K562 (cell line): ENCODE data around the gene BCKDK. TPM values are rescaled to one million over a fixed set of nuclear protein-coding genes. Genes with fewer than 3 reads are reported as not detected.

ENCODE experiments used
- ATAC-seq: fragments of 200-7000 bp; cut with Tn5 transposase; 3 replicates; pipeline ENCODE4 v1.9.1; 2020; ENCODE audit warnings: moderate library complexity
- BruUV-seq: library from RNA; stranded (reverse); fragments of 400-500 nt; replicated peaks from 2 replicates; lab custom pipeline; 2021; lab: Mats Ljungman, UMichigan
- CTCF ChIA-PET: fragments of 300-600 bp; formaldehyde crosslinking; extraction: SDS; loops from one replicate; lab custom pipeline; 2021; ENCODE audit warnings: low intra/inter-chr PET ratio; lab: Yijun Ruan, JAX
- POLR2A ChIA-PET: fragments of 300-600, 350-650 bp; sonication (Branson Sonifier 250); formaldehyde crosslinking; extraction: SDS; loops from one replicate; lab custom pipeline; 2021; ENCODE audit warnings: antibody characterized with exemption, inconsistent platforms; lab: Yijun Ruan, JAX
- DNase-seq, 4 experiments: peaks; one replicate each; pipeline versions ENCODE4 v3.0.0 to v3.0.0-alpha.2; 2011 to 2018; ENCODE audit warnings: low spot score in 3 of 4, mixed read lengths in 3 of 4; ENCODE audit errors: extremely low read depth in 1 of 4
- FAIRE-seq: peaks from 2 replicates; lab custom pipeline; 2011; peaks lifted over from hg19 to GRCh38; lab: Jason Lieb, UNC
- H2AFZ ChIP-seq: 2 replicates; pipeline ENCODE4 v1.6.0; 2011; ENCODE audit warnings: low read depth, low read length, control low read depth, inconsistent platforms
- H3K27ac ChIP-seq: fragments of 200-600 bp; 3 replicates; pipeline ENCODE4 v1.8.0; 2011; ENCODE audit warnings: low read depth, mild to moderate bottlenecking, control low read depth, inconsistent platforms, low read length, moderate library complexity, mixed read lengths; ENCODE audit errors: extremely low read depth
- H3K27me3 ChIP-seq, 2 experiments: fragments of 300-600 bp in 1 of 2; 2 replicates in 1 of 2; 3 replicates in 1 of 2; pipeline versions ENCODE4 v1.6.0 to v1.8.0; 2011; ENCODE audit warnings: inconsistent platforms in 2 of 2, low read length in 2 of 2, mild to moderate bottlenecking in 1 of 2, mixed read lengths in 1 of 2, moderate library complexity in 1 of 2; ENCODE audit not compliant: control insufficient read depth in 2 of 2, insufficient read depth in 2 of 2
- H3K36me3 ChIP-seq: fragments of 300-600 bp; 3 replicates; pipeline ENCODE4 v1.8.0; 2011; ENCODE audit warnings: mild to moderate bottlenecking, low read length, inconsistent platforms; ENCODE audit not compliant: control insufficient read depth, insufficient read depth
- H3K4me1 ChIP-seq, 2 experiments: fragments of 200-600 bp in 1 of 2; replicated peaks in 1 of 2; 2 replicates in 1 of 2; 3 replicates in 1 of 2; pipeline versions ENCODE4 v1.5.1 to v1.8.0; 2011; ENCODE audit warnings: inconsistent platforms in 2 of 2, low read length in 2 of 2, mild to moderate bottlenecking in 1 of 2, mixed read lengths in 1 of 2, moderate library complexity in 1 of 2; ENCODE audit not compliant: control insufficient read depth in 2 of 2, insufficient read depth in 2 of 2
- H3K4me2 ChIP-seq: 2 replicates; pipeline ENCODE4 v1.6.1; 2011; ENCODE audit warnings: low read length, control low read depth, inconsistent platforms, mixed read lengths; ENCODE audit not compliant: insufficient read depth
- H3K4me3 ChIP-seq: fragments of 200-600 bp; sonication (generic), shearing (Covaris generic); 2 replicates; pipeline ENCODE4 v1.5.1; 2016; ENCODE audit warnings: control low read depth, inconsistent platforms
- H3K79me2 ChIP-seq: fragments of 200-600 bp; 3 replicates; pipeline ENCODE4 v1.8.0; 2011; ENCODE audit warnings: low read length, inconsistent platforms; ENCODE audit not compliant: control insufficient read depth, insufficient read depth
- H3K9ac ChIP-seq, 2 experiments: 2 replicates each; pipeline versions ENCODE4 v1.6.0 to v1.6.1; 2011; ENCODE audit warnings: low read depth in 2 of 2, low read length in 2 of 2, control low read depth in 1 of 2, inconsistent platforms in 1 of 2, mild to moderate bottlenecking in 1 of 2, mixed read lengths in 1 of 2; ENCODE audit not compliant: insufficient read depth in 1 of 2
- H3K9me1 ChIP-seq: one replicate; pipeline ENCODE4 v1.6.0; 2011; ENCODE audit warnings: inconsistent platforms, mild to moderate bottlenecking, low read length, moderate library complexity; ENCODE audit not compliant: control insufficient read depth, insufficient read depth
- H3K9me3 ChIP-seq: replicated peaks from 2 replicates; pipeline ENCODE4 v1.5.1; 2011; ENCODE audit warnings: low read depth, low read length, inconsistent platforms; ENCODE audit not compliant: control insufficient read depth, insufficient read depth
- H4K20me1 ChIP-seq: replicated peaks from 2 replicates; pipeline ENCODE4 v1.6.1; 2011; ENCODE audit warnings: low read length, inconsistent platforms, mixed read lengths; ENCODE audit not compliant: control insufficient read depth, insufficient read depth
- ARHGAP35 ChIP-seq: fragments of 450-650 bp; IDR thresholded peaks from 2 replicates; pipeline ENCODE4 v1.6.1; 2018; ENCODE audit not compliant: partially characterized antibody
- EHMT2 ChIP-seq: fragments of 450-650 bp; IDR thresholded peaks from 2 replicates; pipeline ENCODE4 v1.6.1; 2018; ENCODE audit warnings: antibody characterized with exemption
- FOXJ3 ChIP-seq: sonication (generic); formaldehyde crosslinking; IDR thresholded peaks from 2 replicates; pipeline ENCODE4 v1.4.0; 2020; ENCODE audit warnings: mild to moderate bottlenecking, missing genetic modification reagents
- LCOR ChIP-seq: sonication (generic); formaldehyde crosslinking; IDR thresholded peaks from 2 replicates; pipeline ENCODE4 v1.8.0; 2022; ENCODE audit warnings: mild to moderate bottlenecking, missing genetic modification reagents
- MLLT1 ChIP-seq, 2 experiments: fragments of 450-650 bp; IDR thresholded peaks; 2 replicates each; pipeline ENCODE4 v1.6.1; 2016
- POLR2AphosphoS5 ChIP-seq: IDR thresholded peaks from 2 replicates; pipeline ENCODE4 v1.6.1; 2011; ENCODE audit warnings: mild to moderate bottlenecking, low read depth, low read length, moderate library complexity; ENCODE audit not compliant: control insufficient read depth, insufficient read depth
- RERE ChIP-seq: sonication (generic); formaldehyde crosslinking; IDR thresholded peaks from 2 replicates; pipeline ENCODE4 v1.8.0; 2023; ENCODE audit warnings: missing genetic modification reagents, mild to moderate bottlenecking, borderline replicate concordance
- SIRT6 ChIP-seq: IDR thresholded peaks from one replicate; pipeline ENCODE4 v1.6.1; 2012; ENCODE audit warnings: low read depth, mild to moderate bottlenecking, control low read depth, inconsistent platforms, low read length, moderate library complexity
- SIX5 ChIP-seq, 2 experiments: IDR thresholded peaks; 2 replicates each; pipeline ENCODE4 v1.6.1; 2011; ENCODE audit warnings: low read length in 2 of 2, borderline replicate concordance in 1 of 2, low read depth in 1 of 2, mild to moderate bottlenecking in 1 of 2, moderate library complexity in 1 of 2; ENCODE audit not compliant: insufficient read depth in 1 of 2
- VEZF1 ChIP-seq: fragments of 200-800 bp; sonication (Bioruptor generic); IDR thresholded peaks from 2 replicates; pipeline ENCODE4 v1.6.1; 2017; ENCODE audit warnings: missing genetic modification characterization, missing compliant biosample characterization
- ZNF174 ChIP-seq: fragments of 250-450 bp; sonication (Bioruptor Pico); IDR thresholded peaks from 2 replicates; pipeline ENCODE4 v1.4.0; 2020; ENCODE audit warnings: mild to moderate bottlenecking
- ZNF79 ChIP-seq: fragments of 250-450 bp; sonication (Bioruptor Pico); IDR thresholded peaks from 2 replicates; pipeline ENCODE4 v1.4.0; 2020; ENCODE audit warnings: low read depth, mild to moderate bottlenecking, moderate library complexity
- WGBS: fragments of 100-300 bp; shearing (Covaris generic); methylation state at CpG from one replicate; pipeline ENCODE4 v1.1.6; 2016; ENCODE audit warnings: low coverage, mixed read lengths; ENCODE audit not compliant: insufficient coverage; ENCODE audit errors: missing lambda C conversion rate; 5-methylcytosine and 5-hydroxymethylcytosine counted together
- in situ Hi-C: fragments of 300-500 bp; cut with MboI; formaldehyde crosslinking; loops from 4 replicates; pipeline ENCODE4 v1.15.0; 2018; ENCODE audit warnings: inconsistent platforms, mixed read lengths
- intact Hi-C: fragments of 100-400 bp; cut with micrococcal nuclease; formaldehyde crosslinking; loops from 2 replicates; pipeline ENCODE4 v1.14.2; 2022
- polyA plus RNA-seq, 8 experiments: library from polyadenylated mRNA; depleted of rRNA in 4 of 8; stranded (reverse) in 5 of 8; unstranded in 3 of 8; fragments of >200 nt; fragmentation: Nextera tagmentation in 2 of 8; fragmentation: Illumina TruSeq in 1 of 8; extraction: Ambion mirVana in 2 of 8; extraction: Trizol in 1 of 8; gene quantifications; 2 replicates each; pipeline versions ENCODE4 v1.2.1 to v1.2.3, GENCODE V29; 2011 to 2014; ENCODE audit warnings: inconsistent platforms in 1 of 8, missing spikeins in 1 of 8
- total RNA-seq, 7 experiments: library from RNA; depleted of rRNA in 6 of 7; stranded (reverse); fragments of >200 nt in 6 of 7; fragmentation: Illumina TruSeq in 2 of 7; extraction: Trizol in 2 of 7; gene quantifications; 2 replicates each; pipeline versions ENCODE4 v1.2.1 to v1.2.3, GENCODE V29; 2011 to 2021; ENCODE audit warnings: low replicate concordance in 1 of 7

Gene BCKDK
- total and polyA plus RNA-seq, 9 of the 15 experiments (the other 6 are each of a cell fraction or from before 2014, with no cell fraction given) = 0.58 to 34.8 (median 13.1) TPM

GRCh38 chr16:31093132-31093703 lies 15.0 kb upstream of the BCKDK start:
- H2AFZ ChIP-seq = no peak overlapping the region
- no peak for FAIRE-seq
- peak; percentile 74 to 81 (median 80) for DNase-seq
- H3K9me1 ChIP-seq = peaks cover 6% of the 10 kb centered on the region
- H3K9me3 ChIP-seq = 0 out of 2 replicates have a peak, but pooled peaks cover 4% of the 10 kb centered on the region
- BruUV-seq = no TSS peak
- intact Hi-C loops (loop anchor here (10.0 kb wide), 1 partner anchor 138 kb away; the partner anchor contains the start of gene SETD1A), in situ Hi-C loops (no loop called here)
- peak overlapping the region; percentile 83 for H3K4me2 ChIP-seq
- H3K79me2 ChIP-seq = peaks cover 22% of the 10 kb centered on the region
- WGBS = 12% methylated on average over 15 of the region's 17 CpGs
- peaks cover 8% of the 10 kb centered on the region; the same call in 1 of the 2 replicates for H4K20me1 ChIP-seq
- no peaks in the 10 kb centered on the region for H3K27me3 ChIP-seq
- peak overlapping the region; percentile 41; the same call in 1 of the 3 replicates for H3K27ac ChIP-seq
- H3K4me3 ChIP-seq = peak overlapping the region; percentile 79
- POLR2A ChIA-PET = interaction anchor here (0.7 to 3.3 kb wide), 5 partner anchors 9 to 109 kb away, joined by 3 to 16 read pairs (median 5); partner anchors contain the start of genes HSD3B7, ZNF646 and ZNF668
- H3K4me1 ChIP-seq = peaks cover 17 to 37% of the 10 kb centered on the region in 2 experiments; a peak in 4 of 5 replicates
- H3K36me3 ChIP-seq = peaks cover 30% of the 10 kb centered on the region; the same call in 2 of the 3 replicates
- peak; percentile 63 for ATAC-seq
- CTCF ChIA-PET = interaction anchor here (0.6 to 0.9 kb wide), 2 partner anchors 20 to 108 kb away, joined by 3 read pairs; partner anchors contain the start of gene HSD3B7
- peak overlapping the region; percentile 54 to 94 for H3K9ac ChIP-seq
- TF ChIP-seq ARHGAP35 = no peak
- no peak for TF ChIP-seq ZNF174
- TF ChIP-seq FOXJ3 = no peak
- no peak for TF ChIP-seq SIX5 (IDR thresholded peaks at IDR 0.05; ENCODE audit: borderline replicate concordance in 1 of 2, insufficient read depth in 1 of 2, low read depth in 1 of 2, low read length in 2 of 2)
- no peak for TF ChIP-seq ZNF79 (CRISPR knock-in tag)
- TF ChIP-seq MLLT1 (IDR thresholded peaks at IDR 0.05) = no peak
- no peak for TF ChIP-seq SIRT6
- no peak for TF ChIP-seq RERE (CRISPR knock-in tag)
- TF ChIP-seq POLR2AphosphoS5 = no peak
- TF ChIP-seq LCOR (CRISPR knock-in tag) = no peak
- peak; percentile 70 for TF ChIP-seq VEZF1 (CRISPR knock-in tag)
- TF ChIP-seq EHMT2 = no peak
